Measurements from ENCODE around the gene SRSF8.

Gene SRSF8

DNA sequence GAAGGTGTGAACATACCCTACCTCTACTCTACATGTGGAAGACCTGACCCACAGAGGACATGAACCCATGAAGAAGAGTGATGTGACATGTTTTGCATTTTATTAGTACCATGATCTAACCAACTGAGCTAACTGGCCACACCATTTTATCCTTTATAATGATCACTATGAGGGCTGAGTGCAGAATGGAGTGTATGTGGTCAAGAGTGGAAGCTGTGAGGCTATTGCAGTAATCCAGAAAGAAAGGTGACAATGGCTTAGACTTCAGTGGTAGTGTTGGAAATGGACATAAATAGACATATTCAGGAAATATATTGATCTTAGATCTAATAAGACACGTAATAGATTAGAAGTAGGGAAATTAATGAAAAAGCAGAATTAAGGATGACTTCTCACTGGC lies 3.8 kb downstream of the SRSF8 start:
- no peak for DNase-seq

GRCh38 chr11:95072948-95073347 lies 6.2 kb downstream of the SRSF8 start:
- no peak for DNase-seq

GRCh38 chr11:95074792-95075563 lies 8.3 kb downstream of the SRSF8 start:
- DNase-seq = no peak

DNA sequence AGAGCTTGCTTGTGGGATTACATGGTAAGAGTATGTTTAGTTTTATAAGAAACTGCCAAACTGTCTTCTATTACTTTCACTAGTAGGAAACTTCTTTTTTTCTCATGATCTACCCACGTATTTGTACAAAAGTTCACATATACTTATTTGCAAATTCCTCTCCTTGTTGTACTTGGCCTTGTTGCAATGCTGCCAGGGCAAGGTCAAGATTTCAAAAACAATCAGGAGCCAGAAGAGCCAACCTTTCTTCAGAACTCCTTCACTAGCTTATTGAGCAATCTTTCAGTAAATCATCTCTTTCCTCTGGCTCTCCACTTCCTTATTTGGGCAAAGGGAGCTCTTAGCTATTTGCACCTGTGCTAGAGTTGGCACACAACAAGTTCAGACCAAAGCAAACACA lies 9.7 kb downstream of the SRSF8 start:
- no peak for DNase-seq

DNA sequence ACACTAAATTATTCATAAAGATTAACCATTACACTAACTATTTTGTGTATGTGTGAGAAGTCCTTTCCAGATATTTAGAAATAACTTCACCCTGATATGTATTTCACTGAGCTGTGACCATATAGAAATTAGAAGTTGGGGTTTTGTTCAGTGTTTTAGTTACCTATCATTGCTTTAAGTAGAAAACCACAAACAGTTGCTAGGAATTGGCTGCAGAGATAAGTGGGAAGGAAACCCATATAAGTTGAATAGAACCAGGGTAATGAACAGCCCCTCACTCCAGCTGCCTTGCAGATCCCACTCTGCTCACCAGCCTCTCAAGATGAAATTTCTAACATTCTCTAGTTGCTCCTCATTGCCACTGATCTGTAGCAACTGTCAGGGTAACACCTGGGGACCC lies 10.3 kb downstream of the SRSF8 start:
- DNase-seq = no peak

DNA sequence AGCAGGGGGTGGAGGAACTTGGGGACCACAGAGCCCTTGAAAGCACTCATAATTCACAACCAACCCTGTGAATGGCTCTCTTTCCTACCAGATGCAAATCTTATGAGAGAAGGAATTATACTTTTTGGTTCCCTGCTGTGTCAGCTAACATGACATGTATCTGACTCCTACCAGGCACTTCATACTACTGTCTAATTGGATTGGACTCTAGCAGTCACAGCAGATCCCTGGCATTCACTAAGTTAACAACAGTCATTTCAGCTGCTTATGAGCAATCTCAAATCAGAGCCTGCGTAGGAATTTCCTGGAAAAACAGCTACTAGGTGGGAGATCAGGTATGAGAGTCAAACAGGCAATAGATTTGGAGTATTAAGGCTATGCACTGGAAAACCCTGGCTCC lies 11.8 kb downstream of the SRSF8 start:
- DNase-seq = no peak

DNA sequence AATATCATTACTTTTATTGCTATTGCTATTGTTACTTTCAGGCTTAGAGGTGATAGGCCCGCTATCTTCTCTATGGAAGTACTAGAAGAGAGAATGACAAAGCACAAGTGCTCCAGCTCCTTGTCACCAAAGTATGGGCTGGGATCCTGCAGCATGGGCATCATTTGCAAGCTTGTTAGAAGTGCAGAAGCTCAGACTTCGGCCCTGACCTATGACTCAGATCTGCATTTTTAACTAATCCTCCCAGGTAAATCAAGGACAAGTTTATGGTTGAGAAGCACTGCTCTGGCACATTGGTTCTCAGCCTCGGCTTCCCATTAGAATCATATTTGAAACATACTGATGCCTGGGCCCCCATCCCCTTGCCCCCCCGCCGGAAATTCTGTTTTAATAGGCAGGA lies 14.3 kb downstream of the SRSF8 start:
- no peak for DNase-seq

GRCh38 chr11:95081412-95081811 lies 14.7 kb downstream of the SRSF8 start:
- no peak for DNase-seq

DNA sequence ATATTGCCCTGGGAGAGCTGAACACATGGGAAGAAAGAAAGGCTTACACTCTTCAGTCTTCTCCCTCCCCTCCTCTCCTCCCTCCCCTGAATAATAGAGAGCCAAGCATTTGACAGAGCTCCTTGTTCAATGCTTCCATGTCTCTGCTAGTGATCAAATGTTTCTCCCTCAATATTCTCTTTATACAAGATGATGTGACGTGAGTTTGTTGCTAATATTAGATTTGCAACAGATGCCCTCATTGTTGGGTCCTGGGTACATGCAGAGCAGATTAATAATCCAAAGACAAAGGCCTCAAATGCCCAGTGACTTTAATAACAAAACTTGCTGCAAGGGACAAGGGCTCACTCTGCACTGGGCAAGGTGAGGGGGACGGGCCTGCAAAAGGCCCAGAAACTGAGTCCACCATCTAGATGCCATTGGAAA lies 15.9 kb downstream of the SRSF8 start:
- no peak for DNase-seq

- DNase-seq = peak; percentile 23 to 59
Measured at GRCh38 chr11:95084509-95084908, 17.8 kb downstream of the SRSF8 start.

GRCh38 chr11:95085117-95085816 lies 18.5 kb downstream of the SRSF8 start:
- no peak for DNase-seq

DNA sequence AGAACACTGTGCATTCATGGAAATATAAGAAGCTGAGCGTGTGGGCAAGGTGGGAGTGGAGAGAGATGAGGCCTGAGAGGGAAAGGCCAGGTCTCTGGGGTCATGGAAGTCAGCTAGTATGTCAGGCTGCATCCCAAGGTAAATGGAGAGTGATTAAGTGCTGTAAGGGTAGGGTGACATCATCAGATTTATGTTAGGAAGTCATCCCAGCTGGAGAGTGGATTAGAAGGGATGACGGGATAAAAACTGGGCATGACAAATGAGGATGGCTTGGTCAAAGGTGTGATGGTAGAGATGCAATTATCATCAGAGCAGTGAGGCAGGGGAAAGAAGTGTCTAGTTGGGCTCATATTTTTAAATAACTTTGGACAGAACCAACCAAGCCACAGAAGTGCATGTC lies 19.4 kb downstream of the SRSF8 start:
- no peak for DNase-seq

- DNase-seq = no peak
Measured at GRCh38 chr11:95086836-95087570, 20.3 kb downstream of the SRSF8 start.

DNA sequence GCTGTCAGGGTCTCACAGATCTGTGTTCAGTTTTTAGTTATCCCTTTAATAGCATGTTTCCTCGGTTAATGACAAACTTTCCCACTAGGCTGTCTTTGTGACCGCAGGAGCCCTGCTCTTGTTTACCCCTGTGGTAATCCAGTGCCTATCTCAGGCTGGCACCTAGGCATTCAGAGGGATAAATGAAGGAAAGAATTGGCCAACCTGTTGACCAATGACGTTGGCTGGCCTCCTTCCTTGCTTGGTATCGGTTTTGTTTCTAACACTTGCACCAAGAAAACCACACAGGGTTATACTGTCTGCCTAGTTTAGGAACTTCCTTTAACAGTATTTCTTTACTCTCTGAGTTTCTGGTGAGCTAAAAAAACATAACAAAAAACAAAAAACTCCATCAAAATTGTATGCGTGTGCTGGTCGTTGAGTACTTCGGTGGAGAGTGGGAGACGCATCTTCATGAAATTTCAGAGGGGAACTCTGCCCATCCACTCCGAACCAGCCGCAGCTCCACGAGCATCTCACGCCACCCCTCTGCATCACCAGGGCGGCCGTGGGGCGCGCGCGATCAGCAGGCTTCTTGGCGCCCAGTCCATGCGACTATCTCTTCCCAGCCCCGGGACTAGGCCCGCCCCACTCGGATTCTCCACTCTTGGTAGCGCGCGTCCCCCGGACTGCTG lies 22.4 kb downstream of the SRSF8 start:
- DNase-seq = peak in 1 of 2 donors; percentile 29

GRCh38 chr11:95089620-95090542 lies 23.2 kb downstream of the SRSF8 start, which contains the start of gene ENDOD1:
TSS of gene ENDOD1 (plus strand) at chr11:95089846. CDS start at chr11:95089928, 82 bp downstream.
- peak; percentile 80 for DNase-seq

GRCh38 chr11:95091663-95092180 lies 25.0 kb downstream of the SRSF8 start:
- DNase-seq = no peak

DNA sequence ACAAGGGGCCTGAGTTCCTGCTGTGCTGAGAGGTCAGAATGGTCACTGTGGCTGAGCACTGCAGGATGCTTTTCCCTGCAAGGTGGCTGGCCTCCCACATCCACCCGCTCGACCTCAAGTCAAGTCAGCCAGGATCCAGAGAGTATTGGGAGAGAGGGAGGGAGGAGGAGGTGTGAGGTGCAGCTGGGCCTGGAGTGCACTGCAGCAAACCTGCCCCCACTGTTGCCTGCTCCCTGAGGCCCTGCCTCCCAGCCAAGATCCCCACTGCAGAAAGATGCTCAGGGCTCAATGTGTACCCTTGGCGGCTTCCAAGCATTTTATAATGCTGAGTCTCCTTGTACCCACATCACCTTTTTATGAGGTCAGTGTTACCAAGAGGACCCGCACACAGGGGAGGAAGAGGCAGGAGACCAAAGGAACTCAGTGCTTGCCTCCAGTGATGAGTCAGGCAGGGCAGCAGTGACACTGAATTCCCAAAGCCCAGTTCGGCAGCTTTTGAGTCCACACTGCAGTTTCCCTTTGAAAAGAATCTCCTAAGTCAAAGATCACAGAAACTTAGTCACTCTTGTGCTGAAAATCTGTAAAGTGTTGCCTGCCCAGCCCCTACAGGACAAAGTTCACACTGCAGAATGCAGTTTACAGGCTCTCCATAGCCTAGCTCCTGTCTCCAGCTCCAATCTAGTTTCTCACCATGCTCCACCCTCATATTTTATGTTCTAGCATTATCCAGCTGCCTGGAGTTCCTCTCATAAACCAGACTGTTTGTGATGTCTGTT lies 26.0 kb downstream of the SRSF8 start:
- DNase-seq = peak in 1 of 2 donors; percentile 16

DNA sequence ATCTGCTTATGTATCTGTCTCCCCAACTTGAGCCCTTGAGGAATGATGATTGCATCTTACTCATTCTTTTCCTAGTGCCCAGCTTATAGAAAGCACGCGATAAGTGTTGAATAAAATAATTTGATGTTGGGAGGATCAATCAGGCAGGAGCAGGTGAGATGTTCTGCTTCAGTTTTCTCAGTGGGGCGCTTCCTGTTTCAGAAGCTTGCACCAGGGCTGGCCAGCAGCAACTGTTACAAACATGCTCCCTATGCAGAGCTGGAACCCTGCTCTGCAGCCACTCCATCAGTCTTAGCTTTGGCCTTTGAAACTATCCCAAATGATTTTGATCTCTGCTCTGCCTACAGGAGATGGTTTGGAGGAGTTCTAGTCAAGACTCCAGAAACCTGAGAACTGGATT lies 26.8 kb downstream of the SRSF8 start:
- no peak for DNase-seq

- no peak for DNase-seq
Measured at GRCh38 chr11:95095858-95096587, 29.3 kb downstream of the SRSF8 start.

GRCh38 chr11:95097209-95097608 lies 30.5 kb downstream of the SRSF8 start:
- DNase-seq = no peak
